PC-9 (cell line): ENCODE data around the gene ITPKC.

Experiments used
- CTCF ChIP-seq: fragments of 200-600 bp; sonication (generic); conservative IDR thresholded peaks from 2 replicates; pipeline ENCODE4 v1.6.1; 2017; ENCODE audit warnings: mixed run types, antibody characterized with exemption, mild to moderate bottlenecking, moderate library complexity
- EZH2 ChIP-seq: fragments of 200-600 bp; sonication (generic); IDR thresholded peaks from 2 replicates; pipeline ENCODE4 v1.8.0; 2017; ENCODE audit warnings: antibody characterized with exemption, low read depth

- no peak for TF ChIP-seq EZH2
- no peak for TF ChIP-seq CTCF
These were observed 24.8 kb downstream of the ITPKC start for GRCh38 chr19:40741527-40742390.
